Measurements from ENCODE around the gene NDN. TPM values are rescaled to one million over a fixed set of nuclear protein-coding genes. Genes with fewer than 3 reads are reported as not detected.

NDN gene
- total and polyA plus RNA-seq, 2 experiments from 2014 or later, result 168 to 211 TPM

DNA sequence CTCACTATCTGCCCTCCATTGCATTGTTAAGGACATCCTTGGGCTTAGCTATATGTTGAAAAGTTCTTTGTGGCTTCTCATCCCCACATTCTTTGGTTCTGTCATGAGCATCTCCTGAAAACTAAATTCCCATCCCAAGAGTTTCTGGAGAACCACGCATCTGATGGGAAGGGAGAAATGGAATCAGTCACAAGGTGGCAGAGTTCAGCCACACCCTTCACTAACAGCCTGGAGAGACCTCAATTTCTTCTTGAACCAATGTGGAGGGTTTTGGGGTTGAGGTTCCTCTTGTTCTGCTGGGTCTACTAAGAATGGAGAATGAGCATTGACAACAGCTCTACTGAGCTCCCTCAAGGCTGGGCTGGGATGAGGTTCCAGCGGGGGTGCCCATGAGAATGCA lies 23.9 kb downstream of the NDN start:
- Histone ChIP-seq H3K4me3 (no peak overlapping the region), H3K9me2 (replicated peaks; ENCODE audit: insufficient read depth) (no peaks in the 10 kb centered on the region), H3K4me1 (ENCODE audit: insufficient read depth) (no peaks in the 10 kb centered on the region), H3K9me3 (ENCODE audit: low read depth) (no peaks in the 10 kb centered on the region), H3K36me3 (replicated peaks; ENCODE audit: insufficient read depth, low read depth) (no peaks in the 10 kb centered on the region), H2AFZ (no peak overlapping the region), H4K20me1 (ENCODE audit: insufficient read depth, poor library complexity, severe bottlenecking) (no peaks in the 10 kb centered on the region), H3K27me3 (no peaks in the 10 kb centered on the region), H3K27ac (no peak overlapping the region), H3K4me2 (no peak overlapping the region), H3K79me2 (no peaks in the 10 kb centered on the region)
- TF ChIP-seq EZH2 (IDR thresholded peaks at IDR 0.05; ENCODE audit: borderline replicate concordance), result no peak
- TF ChIP-seq EZH2phosphoT487 (IDR thresholded peaks at IDR 0.05; ENCODE audit: low read depth, severe bottlenecking, unreplicated experiment), result no peak
- TF ChIP-seq, protein P1, sequence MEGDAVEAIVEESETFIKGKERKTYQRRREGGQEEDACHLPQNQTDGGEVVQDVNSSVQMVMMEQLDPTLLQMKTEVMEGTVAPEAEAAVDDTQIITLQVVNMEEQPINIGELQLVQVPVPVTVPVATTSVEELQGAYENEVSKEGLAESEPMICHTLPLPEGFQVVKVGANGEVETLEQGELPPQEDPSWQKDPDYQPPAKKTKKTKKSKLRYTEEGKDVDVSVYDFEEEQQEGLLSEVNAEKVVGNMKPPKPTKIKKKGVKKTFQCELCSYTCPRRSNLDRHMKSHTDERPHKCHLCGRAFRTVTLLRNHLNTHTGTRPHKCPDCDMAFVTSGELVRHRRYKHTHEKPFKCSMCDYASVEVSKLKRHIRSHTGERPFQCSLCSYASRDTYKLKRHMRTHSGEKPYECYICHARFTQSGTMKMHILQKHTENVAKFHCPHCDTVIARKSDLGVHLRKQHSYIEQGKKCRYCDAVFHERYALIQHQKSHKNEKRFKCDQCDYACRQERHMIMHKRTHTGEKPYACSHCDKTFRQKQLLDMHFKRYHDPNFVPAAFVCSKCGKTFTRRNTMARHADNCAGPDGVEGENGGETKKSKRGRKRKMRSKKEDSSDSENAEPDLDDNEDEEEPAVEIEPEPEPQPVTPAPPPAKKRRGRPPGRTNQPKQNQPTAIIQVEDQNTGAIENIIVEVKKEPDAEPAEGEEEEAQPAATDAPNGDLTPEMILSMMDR (IDR thresholded peaks at IDR 0.05; ENCODE audit: poor library complexity), result peak; percentile 13
- 48% methylated on average over 2 of the region's 2 CpGs for WGBS (ENCODE audit: low lambda C conversion rate, missing lambda C conversion rate)
- DNase-seq (ENCODE audit: low spot score), result no peak

DNA sequence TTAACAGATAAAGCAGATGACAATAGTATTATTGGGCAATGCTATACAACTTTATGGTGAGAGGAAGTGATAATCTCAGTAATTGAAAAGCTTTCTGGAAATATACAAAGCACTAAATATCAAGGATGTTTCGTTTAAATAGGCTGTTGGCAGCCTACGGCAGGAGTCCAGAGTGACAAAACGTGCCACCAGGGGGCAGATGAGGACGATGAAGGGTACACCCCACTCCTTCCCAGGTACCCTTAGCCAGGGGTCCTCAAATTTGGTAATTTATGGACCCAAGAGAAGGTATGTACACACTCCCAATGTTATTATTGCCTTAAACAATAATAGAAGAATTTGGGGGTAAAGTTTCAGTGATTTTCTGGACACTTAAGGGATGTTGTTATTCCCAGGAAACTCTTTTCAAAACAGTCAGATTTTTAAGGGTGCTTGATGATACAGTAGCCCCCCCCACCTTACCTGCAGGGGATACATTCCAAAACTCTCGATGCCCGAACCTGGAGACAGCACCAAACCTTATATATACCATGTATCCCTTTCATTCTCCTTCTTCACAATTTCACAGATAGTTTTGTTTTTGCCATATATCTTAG lies 38.1 kb downstream of the NDN start:
- Histone ChIP-seq H3K27ac (no peak overlapping the region), H3K36me3 (replicated peaks; ENCODE audit: insufficient read depth, low read depth) (no peaks in the 10 kb centered on the region), H3K4me2 (peak overlapping the region; percentile 79), H3K4me1 (ENCODE audit: insufficient read depth) (no peaks in the 10 kb centered on the region), H4K20me1 (ENCODE audit: insufficient read depth, poor library complexity, severe bottlenecking) (no peaks in the 10 kb centered on the region), H3K27me3 (no peaks in the 10 kb centered on the region), H3K79me2 (no peaks in the 10 kb centered on the region), H3K9me2 (replicated peaks; ENCODE audit: insufficient read depth) (no peaks in the 10 kb centered on the region), H3K9me3 (ENCODE audit: low read depth) (no peaks in the 10 kb centered on the region), H3K4me3 (no peak overlapping the region), H2AFZ (peak overlapping the region; percentile 28)
- peak; percentile 55 for DNase-seq (ENCODE audit: low spot score)
- 29% methylated on average over 6 of the region's 6 CpGs for WGBS (ENCODE audit: low lambda C conversion rate, missing lambda C conversion rate)
- TF ChIP-seq, protein P1 (IDR thresholded peaks at IDR 0.05; ENCODE audit: poor library complexity), result peak; percentile 71
- no peak for TF ChIP-seq EZH2phosphoT487 (IDR thresholded peaks at IDR 0.05; ENCODE audit: low read depth, severe bottlenecking, unreplicated experiment)

DNA sequence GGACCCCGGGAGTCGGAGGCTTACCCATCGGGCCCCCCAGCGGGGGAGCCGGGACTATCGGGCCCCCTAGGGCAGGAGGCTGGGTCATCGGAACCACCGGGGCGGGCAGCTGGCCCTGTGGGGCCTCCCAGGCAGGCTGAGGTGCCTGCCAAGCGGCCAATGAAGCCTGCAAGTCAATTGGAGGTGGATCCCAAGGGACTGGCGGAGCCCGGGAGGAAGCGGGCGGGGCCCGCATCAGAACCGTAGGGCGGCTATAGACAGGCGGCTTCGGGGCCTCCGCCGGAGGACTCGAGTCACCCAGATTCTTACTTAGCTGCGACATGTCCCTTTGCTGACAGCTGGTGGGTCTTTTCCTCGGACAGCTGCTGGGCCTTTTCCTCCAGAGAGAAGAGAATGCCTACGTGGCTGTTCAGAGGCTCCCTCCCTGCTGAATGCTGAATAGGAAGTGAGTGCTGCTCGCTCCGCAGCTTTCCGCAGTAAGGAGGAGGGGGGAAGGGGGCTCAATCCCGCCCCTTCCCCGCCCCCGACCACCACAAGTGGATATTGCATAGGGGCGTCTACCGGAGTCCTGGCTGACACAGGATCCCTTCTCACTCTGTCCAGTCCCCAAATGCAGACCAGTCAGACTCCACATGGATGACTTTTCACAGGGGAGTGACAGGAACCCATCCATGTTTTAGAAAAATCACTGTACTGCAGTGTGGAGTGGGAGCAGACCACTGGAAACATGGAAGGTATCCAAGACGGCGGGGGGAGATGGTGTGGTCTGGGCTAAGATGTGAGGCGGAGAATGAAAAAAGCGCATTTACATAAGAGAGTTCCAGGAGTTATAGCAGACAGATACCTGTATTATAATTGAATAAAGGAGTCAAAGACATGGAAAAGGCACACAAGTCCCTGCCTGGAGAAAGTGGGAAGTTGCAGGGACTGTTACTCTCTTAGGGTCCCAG lies 39.4 kb downstream of the NDN start, which contains the start of gene MAGEL2:
MAGEL2 (minus strand) TSS at position 447 of the 950 bp plus-strand sequence; CDS start at position 322, 125 bp downstream.
- Histone ChIP-seq H2AFZ (peak within 1 kb of the TSS; percentile 28), H3K27ac (peak within 1 kb of the TSS; percentile 81), H4K20me1 (ENCODE audit: insufficient read depth, poor library complexity, severe bottlenecking) (no peaks in the 10 kb centered on the region), H3K4me2 (peak within 1 kb of the TSS; percentile 79), H3K4me3 (peak within 1 kb of the TSS; percentile 55), H3K36me3 (replicated peaks; ENCODE audit: insufficient read depth, low read depth) (no peaks in the 10 kb centered on the region), H3K9me3 (ENCODE audit: low read depth) (no peaks in the 10 kb centered on the region), H3K4me1 (ENCODE audit: insufficient read depth) (no peaks in the 10 kb centered on the region), H3K9me2 (replicated peaks; ENCODE audit: insufficient read depth) (no peaks in the 10 kb centered on the region), H3K27me3 (no peaks in the 10 kb centered on the region), H3K79me2 (no peaks in the 10 kb centered on the region)
- TF ChIP-seq, protein P1 (IDR thresholded peaks at IDR 0.05; ENCODE audit: poor library complexity), result no peak
- peak; percentile 63 for DNase-seq (ENCODE audit: low spot score)
- WGBS (ENCODE audit: low lambda C conversion rate, missing lambda C conversion rate), result 53% methylated on average over 28 of the region's 37 CpGs
